ENCODE data around the gene ARHGAP6.

GRCh38 chrX:11419102-11419501 lies 246.6 kb downstream of the ARHGAP6 start:
- TF ChIP-seq POLR2A (IDR thresholded peaks at IDR 0.05; ENCODE audit: low read depth, low read length) (no peak), POLR2AphosphoS5 (IDR thresholded peaks at IDR 0.05; ENCODE audit: low read depth, low read length) (no peak), TAF1 (IDR thresholded peaks at IDR 0.05; ENCODE audit: borderline replicate concordance, low read depth, low read length) (no peak)

Data from GM12892 (cell line).